GM10248 (cell line): ENCODE measurements around the gene KRT17.
"Not testable (repeated sequence)": the region's sequence is repeated elsewhere in the genome, so short reads cannot be mapped to it uniquely, and the experiment has no call there.

Experiments used
- CTCF ChIA-PET: fragments of 300-600 bp; sonication (Branson Sonifier 250); formaldehyde crosslinking; extraction: SDS; loops from one replicate; lab custom pipeline; 2021; ENCODE audit warnings: antibody characterized with exemption; lab: Yijun Ruan, JAX
- POLR2A ChIA-PET: fragments of 350-650 bp; sonication (Branson Sonifier 250); formaldehyde crosslinking; extraction: SDS; loops from one replicate; lab custom pipeline; 2020; ENCODE audit warnings: antibody characterized with exemption; lab: Yijun Ruan, JAX
- DNase-seq: peaks from one replicate; pipeline ENCODE4 v3.0.0; 2012; ENCODE audit errors: extremely low spot score
- CTCF ChIP-seq: IDR thresholded peaks from 2 replicates; pipeline ENCODE4 v1.5.1; 2012; ENCODE audit warnings: mild to moderate bottlenecking, low read depth; ENCODE audit errors: extremely low read depth, missing control alignments, control extremely low read depth

Gene KRT17

GRCh38 chr17:41631025-41631897 is 6.9 kb upstream of the KRT17 start:
- ChIA-PET CTCF (interaction anchor here (1.0 to 1.7 kb wide), 2 partner anchors 9 to 32 kb away, joined by 3 to 4 read pairs; no protein-coding TSS in a partner anchor), POLR2A (no interaction called here)
- DNase-seq = no peak
- TF ChIP-seq CTCF = no peak

- no peak for DNase-seq
- ChIA-PET CTCF (interaction anchor here (0.9 to 1.7 kb wide), 5 partner anchors 10 to 33 kb away, joined by 3 to 4 read pairs (median 3); no protein-coding TSS in a partner anchor), POLR2A (no interaction called here)
- TF ChIP-seq CTCF = no peak
These were observed 5.7 kb upstream of the KRT17 start for GRCh38 chr17:41629826-41630670.

- ChIA-PET CTCF (interaction anchor here (1.1 to 1.4 kb wide), 3 partner anchors 19 to 80 kb away, joined by 3 to 4 read pairs (median 3); no protein-coding TSS in a partner anchor), POLR2A (no interaction called here)
- DNase-seq = no peak
- no peak for TF ChIP-seq CTCF
These were observed 4.9 kb upstream of the KRT17 start for GRCh38 chr17:41629316-41629715.

- DNase-seq = not testable (repeated sequence)
- CTCF ChIA-PET = interaction anchor here (1.3 to 1.5 kb wide), 3 partner anchors 20 to 80 kb away, joined by 3 to 4 read pairs (median 3); no protein-coding TSS in a partner anchor
These were observed 4.4 kb upstream of the KRT17 start for GRCh38 chr17:41628621-41629255.

GRCh38 chr17:41628073-41628370 is 3.6 kb upstream of the KRT17 start:
- CTCF ChIA-PET = interaction anchor here (1.1 to 1.5 kb wide), 3 partner anchors 19 to 79 kb away, joined by 3 to 4 read pairs (median 3); no protein-coding TSS in a partner anchor
- DNase-seq, POLR2A ChIA-PET: not testable (repeated sequence)

More at GRCh38 chr17:41628621-41629255, 4.4 kb upstream of the KRT17 start:
- POLR2A ChIA-PET = not testable (repeated sequence)

- no peak for TF ChIP-seq CTCF
- ChIA-PET POLR2A (no interaction called here), CTCF (interaction anchor here (1.1 to 1.5 kb wide), 4 partner anchors 20 to 79 kb away, joined by 3 to 4 read pairs (median 4); no protein-coding TSS in a partner anchor)
- DNase-seq = no peak
These were observed 3.1 kb upstream of the KRT17 start for GRCh38 chr17:41627316-41628072.

GRCh38 chr17:41626914-41627295 is 2.5 kb upstream of the KRT17 start:
- POLR2A ChIA-PET, DNase-seq: not testable (repeated sequence)
- CTCF ChIA-PET = interaction anchor here (1.1 to 1.4 kb wide), 2 partner anchors 21 to 36 kb away, joined by 3 to 4 read pairs; no protein-coding TSS in a partner anchor

- DNase-seq, POLR2A ChIA-PET: not testable (repeated sequence)
- CTCF ChIA-PET = interaction anchor here (1.4 kb wide), 1 partner anchor 37 kb away, joined by 4 read pairs; no protein-coding TSS in a partner anchor
These were observed 1.9 kb upstream of the KRT17 start for GRCh38 chr17:41626028-41626913.
